ENCODE results near the gene NUDT22.

The NUDT22 gene

DNA sequence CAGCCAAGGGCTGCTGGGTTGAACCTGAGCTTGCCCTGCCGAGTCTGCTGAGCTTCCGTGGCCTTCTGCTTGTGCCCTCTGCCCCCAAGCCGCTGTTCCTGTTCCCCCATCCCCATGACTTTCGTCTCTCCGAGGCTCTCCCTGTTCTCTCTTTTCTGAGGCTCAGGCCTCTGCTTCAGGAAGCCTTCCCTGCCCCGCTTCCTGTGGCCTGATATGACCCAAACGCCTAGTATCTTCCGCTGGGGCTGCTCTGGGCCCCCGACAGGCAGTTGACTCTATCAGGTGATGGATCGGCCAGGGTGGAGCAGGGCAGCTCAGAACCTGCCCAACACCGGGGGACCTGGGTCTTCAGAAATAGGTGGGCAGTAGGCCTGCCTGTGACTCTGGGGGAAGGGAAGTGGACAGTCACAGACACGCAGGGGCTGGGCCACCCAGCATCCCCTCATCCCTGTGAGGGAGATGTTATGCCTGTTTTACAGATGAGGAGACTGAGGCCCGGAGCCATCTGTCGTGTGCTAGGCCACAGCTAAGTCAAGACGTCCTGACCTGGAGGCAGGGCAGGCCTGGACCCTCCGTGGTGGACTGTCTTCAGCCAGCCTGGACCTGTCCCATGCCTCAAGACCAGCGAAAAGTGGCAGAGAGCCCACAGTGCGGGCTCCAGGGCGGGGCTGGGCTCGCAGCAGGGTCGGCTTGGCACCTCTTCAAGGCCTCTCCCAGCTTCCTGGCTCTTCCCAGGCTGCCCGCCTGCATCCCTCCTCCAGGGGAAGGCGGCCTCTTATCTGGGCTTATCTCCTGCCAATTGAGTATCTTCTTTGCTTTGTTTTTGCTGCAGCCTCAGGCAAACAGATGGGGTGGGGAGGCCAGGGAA, 42.2 kb downstream of the NUDT22 start:
- no peak for DNase-seq (ENCODE audit: insufficient read length, low spot score)

DNA sequence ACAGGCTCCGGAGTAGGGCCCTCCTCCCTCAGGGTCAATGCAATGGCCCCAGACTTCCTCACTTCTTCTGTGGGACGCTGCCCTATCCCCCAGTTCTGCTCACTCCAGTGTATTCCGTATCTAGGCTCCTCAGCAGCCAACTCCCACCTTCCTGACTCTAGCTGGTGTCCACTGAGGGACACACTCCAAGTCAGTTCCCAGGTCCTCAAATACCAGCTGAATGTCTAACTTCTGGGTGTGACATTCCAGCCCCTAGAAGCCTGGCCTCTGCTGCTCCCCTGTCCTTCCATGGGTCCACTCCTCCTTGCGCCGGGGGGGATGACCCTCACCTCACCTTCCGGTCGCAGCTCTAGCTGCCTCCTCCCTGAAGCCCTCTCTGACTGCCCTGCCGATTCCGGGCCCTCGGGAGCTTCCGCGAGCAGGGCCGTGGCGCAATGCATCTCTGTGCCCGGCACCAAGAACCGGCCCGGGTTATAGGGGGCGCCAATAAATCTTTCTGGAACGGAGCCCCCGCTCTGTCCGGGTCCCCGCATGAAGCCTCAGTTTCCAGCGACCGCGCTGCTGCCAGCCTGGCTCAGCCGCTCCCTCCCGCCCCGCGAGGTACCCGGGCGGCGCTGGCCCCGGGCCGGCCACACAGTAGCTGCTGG, 42.9 kb downstream of the NUDT22 start:
- FAIRE-seq (peak; percentile 81), DNase-seq (ENCODE audit: insufficient read length, low spot score) (no peak)

More for the DNA sequence above, 42.2 kb downstream of the NUDT22 start:
- no peak for FAIRE-seq

DNA sequence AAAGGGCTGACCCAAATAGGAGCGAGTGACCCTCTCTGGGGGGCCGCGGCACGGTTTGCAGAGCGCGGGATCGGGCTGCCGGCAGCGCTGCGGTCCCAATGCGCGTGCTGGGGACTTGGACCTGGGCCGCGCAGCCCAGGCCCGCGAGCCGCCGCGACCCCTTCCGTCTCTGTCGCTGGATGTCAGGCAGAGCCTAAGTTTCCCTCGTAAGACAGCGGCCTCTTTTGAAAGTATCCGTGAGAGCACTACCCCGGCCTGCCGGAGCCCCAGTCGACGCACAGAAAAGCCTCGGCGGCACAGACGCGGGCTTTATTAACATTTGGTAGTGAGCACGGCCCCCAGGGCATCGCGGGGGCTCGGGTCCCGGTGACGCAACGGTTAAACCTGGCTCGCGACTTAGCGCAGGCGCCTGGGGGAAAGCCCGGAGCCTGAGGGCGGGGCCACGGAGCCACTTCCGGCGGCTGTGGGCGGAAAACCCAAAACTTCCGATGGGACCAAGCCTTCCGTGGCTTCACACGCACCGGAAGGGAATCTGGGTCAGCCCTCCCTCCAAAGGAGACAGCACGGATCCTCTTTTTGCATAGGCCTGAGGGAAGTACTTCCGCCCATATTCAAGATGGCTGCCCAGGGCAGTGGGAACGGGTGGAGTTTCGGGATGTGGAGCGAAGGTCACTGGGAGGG, 43.6 kb downstream of the NUDT22 start:
- DNase-seq (ENCODE audit: insufficient read length, low spot score) = peak; percentile 78
- peak; percentile 94 for FAIRE-seq

- FAIRE-seq = no peak
- no peak for DNase-seq (ENCODE audit: insufficient read length, low spot score)
Measured at GRCh38 chr11:64275031-64275800, 49.1 kb downstream of the NUDT22 start.

DNA sequence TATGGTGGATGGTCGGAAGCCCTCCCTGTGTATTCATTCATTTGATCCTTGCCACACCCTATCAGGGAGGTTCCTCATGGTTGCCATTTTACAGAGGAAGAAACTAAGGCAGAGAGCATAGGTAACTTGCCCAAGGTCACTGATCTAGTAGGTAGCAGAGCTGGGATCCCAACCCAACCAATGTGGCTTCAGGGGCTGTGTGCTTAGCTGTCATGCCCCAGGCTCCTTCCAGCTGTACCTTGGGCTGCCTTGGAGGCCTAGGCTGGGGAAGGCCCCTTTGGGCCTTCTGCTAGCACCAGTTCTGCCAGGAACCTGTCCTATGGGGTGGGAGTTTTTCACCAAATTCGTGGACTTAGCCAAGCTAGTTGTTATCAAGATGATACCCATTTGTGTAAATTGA, 49.8 kb downstream of the NUDT22 start:
- FAIRE-seq = no peak
- DNase-seq (ENCODE audit: insufficient read length, low spot score) = no peak

- no peak for DNase-seq (ENCODE audit: insufficient read length, low spot score)
- FAIRE-seq = no peak
Measured at GRCh38 chr11:64276653-64277431, 50.8 kb downstream of the NUDT22 start.

- FAIRE-seq (no peak), DNase-seq (ENCODE audit: insufficient read length, low spot score) (no peak)
Measured at GRCh38 chr11:64278576-64279190, 52.6 kb downstream of the NUDT22 start.

Measured in GM19239 (cell line).